H1 (cell line): ENCODE results near the gene SERINC5. TPM values are rescaled to one million over a fixed set of nuclear protein-coding genes. Genes with fewer than 3 reads are reported as not detected.

Experiments
- CTCF ChIA-PET: fragments of 300-600 bp; sonication (Branson Sonifier 250); formaldehyde crosslinking; loops from one replicate; lab custom pipeline; 2021; ENCODE audit not compliant: partially characterized antibody; lab: Charles Lee
- POLR2A ChIA-PET: fragments of 300-600 bp; sonication (Branson Sonifier 250); formaldehyde crosslinking; loops from one replicate; lab custom pipeline; 2021; ENCODE audit warnings: inconsistent platforms; ENCODE audit not compliant: partially characterized antibody; lab: Charles Lee
- DNase-seq, 2 experiments: peaks; one replicate each; pipeline versions ENCODE4 v3.0.0 to v3.0.0-alpha.2; 2010 to 2022; ENCODE audit warnings: low spot score in 2 of 2, low read depth in 1 of 2, mixed read lengths in 1 of 2
- FAIRE-seq: peaks from 2 replicates; lab custom pipeline; 2011; peaks lifted over from hg19 to GRCh38; lab: Jason Lieb, UNC
- H2AFZ ChIP-seq: 2 replicates; pipeline ENCODE4 v1.8.1; 2012; ENCODE audit warnings: low read length, inconsistent platforms
- H2AK5ac ChIP-seq: 2 replicates; pipeline ENCODE4 v1.6.1; 2013; ENCODE audit warnings: low read depth, low read length
- H2BK120ac ChIP-seq: replicated peaks from 2 replicates; pipeline ENCODE3; 2013; ENCODE audit warnings: low read depth, low read length, inconsistent platforms
- H2BK12ac ChIP-seq: 2 replicates; pipeline ENCODE4 v1.6.1; 2013; ENCODE audit warnings: low read depth, low read length
- H2BK15ac ChIP-seq: 2 replicates; pipeline ENCODE4 v1.6.1; 2013; ENCODE audit warnings: low read length
- H2BK20ac ChIP-seq: 2 replicates; pipeline ENCODE4 v1.6.1; 2013; ENCODE audit warnings: low read length
- H2BK5ac ChIP-seq: 2 replicates; pipeline ENCODE4 v1.6.1; 2013; ENCODE audit warnings: low read depth, low read length
- H3K14ac ChIP-seq: 2 replicates; pipeline ENCODE4 v1.6.1; 2013; ENCODE audit warnings: inconsistent platforms; ENCODE audit not compliant: insufficient read length
- H3K18ac ChIP-seq: 2 replicates; pipeline ENCODE4 v1.6.1; 2013; ENCODE audit warnings: low read length; ENCODE audit errors: extremely low read depth
- H3K23ac ChIP-seq: 2 replicates; pipeline ENCODE4 v1.6.1; 2013; ENCODE audit warnings: inconsistent platforms; ENCODE audit not compliant: insufficient read length
- H3K23me2 ChIP-seq: 2 replicates; pipeline ENCODE4 v1.6.1; 2013; ENCODE audit warnings: low read depth, low read length
- H3K27ac ChIP-seq: 2 replicates; pipeline ENCODE4 v1.6.1; 2011; ENCODE audit warnings: low read depth, low read length, inconsistent platforms
- H3K27me3 ChIP-seq, 4 experiments: replicated peaks in 1 of 4; 1 replicate in 1 of 4; 2 replicates in 3 of 4; pipeline versions ENCODE4 v1.6.1 to v1.8.1; 2011 to 2013; ENCODE audit warnings: low read length in 3 of 4, mild to moderate bottlenecking in 3 of 4, inconsistent platforms in 2 of 4, mixed read lengths in 2 of 4, moderate library complexity in 1 of 4; ENCODE audit not compliant: control insufficient read depth in 3 of 4, insufficient read depth in 3 of 4; ENCODE audit errors: extremely low read depth in 1 of 4
- H3K36me3 ChIP-seq, 4 experiments: 2 replicates each; pipeline versions ENCODE4 v1.6.1 to v1.8.1; 2011 to 2013; ENCODE audit warnings: mild to moderate bottlenecking in 4 of 4, low read length in 3 of 4, moderate library complexity in 2 of 4, control low read depth in 1 of 4, inconsistent platforms in 1 of 4; ENCODE audit not compliant: insufficient read depth in 4 of 4, control insufficient read depth in 2 of 4
- H3K4ac ChIP-seq: replicated peaks from 2 replicates; pipeline ENCODE3; 2013; ENCODE audit warnings: low read length, low read depth, mixed read lengths, inconsistent platforms; ENCODE audit not compliant: insufficient read length
- H3K4me1 ChIP-seq, 4 experiments: replicated peaks in 1 of 4; 1 replicate in 1 of 4; 2 replicates in 3 of 4; pipeline versions ENCODE4 v1.6.1 to v1.8.1; 2011 to 2013; ENCODE audit warnings: low read length in 3 of 4, inconsistent platforms in 2 of 4, mixed read lengths in 1 of 4; ENCODE audit not compliant: insufficient read depth in 4 of 4, control insufficient read depth in 3 of 4
- H3K4me2 ChIP-seq, 2 experiments: 2 replicates each; pipeline versions ENCODE4 v1.6.1 to v1.8.1; 2011 to 2013; ENCODE audit warnings: low read depth in 2 of 2, low read length in 2 of 2, control low read depth in 1 of 2, inconsistent platforms in 1 of 2, mild to moderate bottlenecking in 1 of 2; ENCODE audit not compliant: insufficient read depth in 1 of 2
- H3K4me3 ChIP-seq, 4 experiments: fragments of 200-600, 300-600 bp in 1 of 4; sonication (generic), shearing (Covaris generic), sonication (Bioruptor Twin) in 1 of 4; 2 replicates each; pipeline versions ENCODE4 v1.5.1 to v1.8.1; 2011 to 2016; ENCODE audit warnings: low read length in 4 of 4, low read depth in 3 of 4, control low read depth in 2 of 4, inconsistent platforms in 2 of 4, mild to moderate bottlenecking in 2 of 4, mixed read lengths in 1 of 4, moderate library complexity in 1 of 4; ENCODE audit not compliant: insufficient read depth in 2 of 4; ENCODE audit errors: extremely low read depth in 1 of 4
- H3K56ac ChIP-seq: replicated peaks from 2 replicates; pipeline ENCODE3; 2013; ENCODE audit warnings: low read depth, mild to moderate bottlenecking, mixed read lengths, low read length, inconsistent platforms; ENCODE audit not compliant: insufficient read length
- H3K79me1 ChIP-seq: 2 replicates; pipeline ENCODE4 v1.6.1; 2013; ENCODE audit warnings: low read depth, low read length, control low read depth
- H3K79me2 ChIP-seq, 2 experiments: 2 replicates each; pipeline versions ENCODE4 v1.6.1 to v1.8.1; 2012 to 2013; ENCODE audit warnings: low read length in 2 of 2, mild to moderate bottlenecking in 2 of 2, inconsistent platforms in 1 of 2; ENCODE audit not compliant: insufficient read depth in 2 of 2, control insufficient read depth in 1 of 2
- H3K9ac ChIP-seq, 4 experiments: replicated peaks in 1 of 4; 1 replicate in 1 of 4; 2 replicates in 3 of 4; pipeline versions ENCODE4 v1.6.1 to v1.8.1; 2011 to 2013; ENCODE audit warnings: low read depth in 3 of 4, low read length in 3 of 4, control low read depth in 2 of 4, mild to moderate bottlenecking in 2 of 4, moderate library complexity in 2 of 4, inconsistent platforms in 1 of 4; ENCODE audit errors: extremely low read depth in 1 of 4
- H3K9me3 ChIP-seq, 2 experiments: 2 replicates each; pipeline versions ENCODE4 v1.6.1 to v1.8.1; 2012 to 2013; ENCODE audit warnings: mild to moderate bottlenecking in 2 of 2, moderate library complexity in 2 of 2, control low read depth in 1 of 2, inconsistent platforms in 1 of 2, low read depth in 1 of 2, low read length in 1 of 2, mixed read lengths in 1 of 2; ENCODE audit not compliant: insufficient read depth in 2 of 2
- H4K20me1 ChIP-seq, 2 experiments: replicated peaks in 1 of 2; 2 replicates each; pipeline versions ENCODE3 to v1.8.1; 2011 to 2013; ENCODE audit warnings: inconsistent platforms in 2 of 2, low read length in 2 of 2, mild to moderate bottlenecking in 1 of 2; ENCODE audit not compliant: insufficient read depth in 2 of 2, control insufficient read depth in 1 of 2
- H4K5ac ChIP-seq: 2 replicates; pipeline ENCODE4 v1.6.1; 2013; ENCODE audit warnings: low read length, low read depth, mixed read lengths, inconsistent platforms; ENCODE audit not compliant: insufficient read length
- H4K8ac ChIP-seq: 2 replicates; pipeline ENCODE4 v1.8.0; 2013; ENCODE audit warnings: mild to moderate bottlenecking, moderate library complexity, low read length, inconsistent platforms; ENCODE audit not compliant: insufficient read depth; ENCODE audit errors: extremely low read depth
- H4K91ac ChIP-seq: replicated peaks from 2 replicates; pipeline ENCODE3; 2013; ENCODE audit warnings: low read length, mixed read lengths, inconsistent platforms; ENCODE audit not compliant: insufficient read length
- ATF2 ChIP-seq: IDR thresholded peaks from 2 replicates; pipeline ENCODE4 v1.6.1; 2012; ENCODE audit warnings: low read length, inconsistent platforms
- WGBS, 2 experiments: shearing (Covaris generic) in 1 of 2; methylation state at CpG; one replicate each; pipeline versions ENCODE4 v1.1.6 to v1.1.7; 2013 to 2015; ENCODE audit warnings: low lambda C conversion rate in 2 of 2, mixed read lengths in 2 of 2, inconsistent platforms in 1 of 2, low coverage in 1 of 2, missing lambda C conversion rate in 1 of 2; ENCODE audit not compliant: insufficient replicate concordance in 2 of 2, insufficient coverage in 1 of 2, insufficient read length in 1 of 2; ENCODE audit errors: extremely low coverage in 1 of 2, missing lambda C conversion rate in 1 of 2; 5-methylcytosine and 5-hydroxymethylcytosine counted together
- polyA plus RNA-seq, 7 experiments: library from polyadenylated mRNA; depleted of rRNA in 3 of 7; stranded (reverse) in 5 of 7; unstranded in 2 of 7; fragments of >200 nt in 5 of 7; fragments of 200-250 nt in 2 of 7; gene quantifications; 1 replicate in 5 of 7; 2 replicates in 1 of 7; 4 replicates in 1 of 7; pipeline versions ENCODE4 v1.2.1 to v1.2.3, GENCODE V29; 2011 to 2013; ENCODE audit warnings: missing spikeins in 2 of 7, mixed read lengths in 2 of 7
- total RNA-seq: library from RNA; stranded (reverse); fragmentation: NEBNext Ultra II Directional; extraction: Animal tissue kit (Norgen Biotek cat#: 25700); gene quantifications from 2 replicates; pipeline ENCODE4 v1.2.1, GENCODE V29; 2021

The SERINC5 gene
- total and polyA plus RNA-seq, 2 of the 8 experiments (the other 6 are each of a cell fraction or from before 2014, with no cell fraction given) = 32.2 to 149 TPM

GRCh38 chr5:80225189-80225933 is 30.5 kb downstream of the SERINC5 start:
- peaks cover 0 to 10% (median 4%) of the 10 kb centered on the region in 4 experiments; a peak in 5 of 7 replicates for H3K4me1 ChIP-seq
- no peak overlapping the region for H3K18ac ChIP-seq
- peaks cover 4 to 6% of the 10 kb centered on the region in 2 experiments for H4K20me1 ChIP-seq
- no peak overlapping the region for H3K4me3 ChIP-seq
- no peak overlapping the region for H4K91ac ChIP-seq
- no peak overlapping the region for H4K5ac ChIP-seq
- H3K27ac ChIP-seq = no peak overlapping the region
- no peak overlapping the region for H2BK5ac ChIP-seq
- no peaks in the 10 kb centered on the region for H3K23me2 ChIP-seq
- no peaks in the 10 kb centered on the region; a peak in 1 of 8 replicates for H3K36me3 ChIP-seq
- no peak overlapping the region for H3K14ac ChIP-seq
- POLR2A ChIA-PET = interaction anchor here (1.4 to 1.5 kb wide), 2 partner anchors 15 to 20 kb away, joined by 3 to 5 read pairs; no protein-coding TSS in a partner anchor
- no peak for TF ChIP-seq ATF2
- H2BK15ac ChIP-seq = no peak overlapping the region
- H3K79me2 ChIP-seq = peaks cover 0 to 91% of the 10 kb centered on the region in 2 experiments; a peak in 2 of 4 replicates
- H4K8ac ChIP-seq = no peak overlapping the region
- H3K23ac ChIP-seq = no peak overlapping the region
- H2BK12ac ChIP-seq = no peak overlapping the region
- CTCF ChIA-PET = no interaction called here
- H2AFZ ChIP-seq = no peak overlapping the region
- DNase-seq = no peak
- no peak overlapping the region for H2BK120ac ChIP-seq
- H3K9ac ChIP-seq = no peak overlapping the region
- H3K4ac ChIP-seq = no peak overlapping the region
- 83% methylated on average over 6 of the region's 6 CpGs; no CpG with 5 or more reads in 1 of the 2 experiments for WGBS, 2 experiments
- H3K27me3 ChIP-seq = no peaks in the 10 kb centered on the region
- no peak overlapping the region for H2BK20ac ChIP-seq
- H3K79me1 ChIP-seq = peaks cover 10% of the 10 kb centered on the region
- FAIRE-seq = no peak
- H3K9me3 ChIP-seq = no peaks in the 10 kb centered on the region
- no peak overlapping the region for H3K4me2 ChIP-seq
- H2AK5ac ChIP-seq = no peak overlapping the region
- no peak overlapping the region for H3K56ac ChIP-seq
